ENCODE results near the gene SIGMAR1. TPM values are rescaled to one million over a fixed set of nuclear protein-coding genes. Genes with fewer than 3 reads are reported as not detected.

The SIGMAR1 gene
- 10 to 100 TPM; 34.1 to 86.7 (median 68.7) TPM for total RNA-seq

DNA sequence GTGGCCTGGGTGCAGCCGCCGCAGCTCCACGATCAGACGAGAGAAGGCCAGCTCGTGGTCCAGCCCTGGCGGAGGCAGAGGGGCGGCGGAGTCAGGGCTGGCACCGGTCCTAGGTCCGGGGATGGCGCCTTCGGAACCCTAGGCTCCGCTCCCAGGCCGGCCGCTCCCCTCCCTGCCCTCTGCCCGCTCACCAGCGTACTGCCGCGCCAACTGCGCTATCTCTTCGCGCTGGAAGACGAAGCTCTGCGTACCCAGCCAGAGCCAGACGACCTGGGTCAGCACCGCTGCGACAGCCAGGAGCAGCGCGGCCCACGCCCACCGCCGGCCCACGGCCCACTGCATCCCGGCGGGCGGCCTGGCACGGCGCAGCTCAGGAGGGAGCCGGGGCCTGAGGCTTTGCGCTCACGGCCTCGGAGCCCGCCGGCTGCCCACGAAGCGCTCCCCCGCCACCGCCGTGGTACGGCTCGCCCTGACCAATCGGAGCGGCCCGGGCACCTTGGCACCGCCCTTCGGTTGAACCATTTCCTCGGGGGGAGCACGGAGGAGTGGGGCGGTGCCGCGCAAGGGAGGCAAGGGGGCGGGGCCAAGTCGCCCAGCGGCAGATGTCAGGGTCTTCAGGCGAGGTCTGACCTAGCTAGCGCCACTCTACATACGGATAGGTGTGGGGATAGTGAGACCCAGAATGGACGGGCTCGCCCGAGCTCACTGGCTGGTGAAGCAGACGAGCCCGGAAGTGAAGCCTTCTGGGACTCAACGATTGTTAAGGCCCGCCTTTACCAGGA is at the start of gene SIGMAR1:
TSS of gene SIGMAR1 (minus strand) at position 432 of the 782 bp plus-strand sequence. CDS start at position 342, 90 bp downstream.
- no peak for TF ChIP-seq CTCF (IDR thresholded peaks at IDR 0.05; ENCODE audit: low read depth)

- TF ChIP-seq CTCF (IDR thresholded peaks at IDR 0.05; ENCODE audit: low read depth), result no peak
Measured at GRCh38 chr9:34686732-34687131, 49.1 kb upstream of the SIGMAR1 start.

GRCh38 chr9:34686231-34686630 is 48.6 kb upstream of the SIGMAR1 start:
- TF ChIP-seq CTCF (IDR thresholded peaks at IDR 0.05; ENCODE audit: low read depth), result no peak

- TF ChIP-seq CTCF (IDR thresholded peaks at IDR 0.05; ENCODE audit: low read depth), result no peak
Measured at GRCh38 chr9:34685591-34685990, 48.0 kb upstream of the SIGMAR1 start.

GRCh38 chr9:34684816-34685215 is 47.2 kb upstream of the SIGMAR1 start:
- TF ChIP-seq CTCF (IDR thresholded peaks at IDR 0.05; ENCODE audit: low read depth), result no peak

DNA sequence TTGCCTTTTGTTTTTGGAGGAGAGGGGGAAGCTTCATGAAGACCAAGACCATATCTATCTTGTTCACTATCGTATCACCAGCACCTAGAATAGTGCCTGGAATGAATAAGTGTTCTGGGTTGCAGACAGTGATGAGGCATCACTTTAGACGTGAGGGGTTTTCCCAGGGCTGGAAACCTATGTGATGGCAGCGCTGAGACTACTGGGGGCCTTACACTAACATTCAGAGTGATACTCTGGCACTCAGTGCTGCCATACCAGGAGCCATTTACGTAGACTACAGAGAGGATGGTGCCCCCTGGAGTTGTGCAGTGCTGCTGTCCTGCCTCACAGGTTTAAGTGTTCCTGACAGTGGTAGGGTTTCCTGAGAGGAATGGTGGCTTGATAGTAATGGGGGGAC is 46.6 kb upstream of the SIGMAR1 start:
- TF ChIP-seq CTCF (IDR thresholded peaks at IDR 0.05; ENCODE audit: low read depth), result no peak

GRCh38 chr9:34675869-34676268 is 38.3 kb upstream of the SIGMAR1 start:
- no peak for TF ChIP-seq CTCF (IDR thresholded peaks at IDR 0.05; ENCODE audit: low read depth)

Measured in subcutaneous adipose tissue (tissue), 4 donors.